GM19452 (cell line): Measurements from ENCODE around the gene PPP1R15A.
"Not testable (repeated sequence)": the region's sequence is repeated elsewhere in the genome, so short reads cannot be mapped to it uniquely, and the experiment has no call there.

Experiments used
- ATAC-seq: cut with Tn5 transposase; IDR thresholded peaks from one replicate; pipeline ENCODE4 v1.9.1; 2021; ENCODE audit not compliant: unreplicated experiment

PPP1R15A gene

DNA sequence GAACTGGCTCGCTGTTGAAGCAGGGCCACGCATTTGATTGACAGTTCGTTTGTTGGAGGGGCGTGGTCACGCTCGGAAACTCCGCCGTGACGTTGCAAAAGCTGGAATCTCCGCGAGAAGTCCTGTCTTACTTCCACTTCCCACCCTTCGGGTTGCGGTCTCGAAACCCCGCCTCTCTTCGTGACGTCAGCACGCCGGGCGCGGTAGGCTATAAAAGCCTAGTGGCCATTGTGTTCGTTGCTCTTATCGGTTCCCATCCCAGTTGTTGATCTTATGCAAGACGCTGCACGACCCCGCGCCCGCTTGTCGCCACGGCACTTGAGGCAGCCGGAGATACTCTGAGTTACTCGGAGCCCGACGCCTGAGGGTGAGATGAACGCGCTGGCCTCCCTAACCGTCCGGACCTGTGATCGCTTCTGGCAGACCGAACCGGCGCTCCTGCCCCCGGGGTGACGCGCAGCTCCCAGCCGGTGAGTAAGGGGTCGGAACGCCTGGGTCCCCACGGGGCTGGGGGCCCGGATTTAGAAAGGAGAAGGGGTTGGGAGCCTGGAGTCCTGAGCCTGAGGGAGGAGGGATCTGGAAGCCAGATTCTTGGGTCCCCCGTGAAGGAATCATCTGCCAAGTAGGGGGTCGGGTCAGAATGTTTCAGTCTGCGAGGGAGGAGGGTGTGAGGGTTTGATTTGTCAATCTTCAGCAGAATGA, at the start of gene PPP1R15A:
TSS of gene PPP1R15A (plus strand) at position 240 of the 702 bp plus-strand sequence. CDS start 813 bp downstream, outside the sequence.
- peak; percentile 47 for ATAC-seq

GRCh38 chr19:48822514-48822913, 49.7 kb upstream of the PPP1R15A start:
- ATAC-seq: no peak

- ATAC-seq: no peak
Observed at GRCh38 chr19:48826606-48827020, 45.6 kb upstream of the PPP1R15A start.

DNA sequence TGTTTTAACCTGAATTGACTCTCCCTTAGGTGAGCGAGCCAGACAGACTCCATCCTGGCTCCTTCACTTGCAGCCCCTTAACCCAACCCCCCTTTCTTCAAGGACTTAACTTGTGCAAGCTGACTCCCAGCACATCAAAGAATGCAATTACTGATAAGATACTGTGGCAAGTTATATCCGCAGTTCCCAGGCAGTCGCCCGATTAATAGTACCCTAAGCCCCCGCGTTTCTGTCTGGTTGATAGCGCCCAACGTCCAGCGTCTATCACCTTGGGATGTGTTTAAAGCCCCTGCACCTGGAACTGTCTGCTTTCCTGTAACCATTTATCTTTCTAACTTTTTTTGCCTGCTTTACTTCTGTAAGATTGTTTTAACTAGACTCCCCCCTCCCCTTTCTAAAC, 42.1 kb upstream of the PPP1R15A start:
- ATAC-seq: no peak

DNA sequence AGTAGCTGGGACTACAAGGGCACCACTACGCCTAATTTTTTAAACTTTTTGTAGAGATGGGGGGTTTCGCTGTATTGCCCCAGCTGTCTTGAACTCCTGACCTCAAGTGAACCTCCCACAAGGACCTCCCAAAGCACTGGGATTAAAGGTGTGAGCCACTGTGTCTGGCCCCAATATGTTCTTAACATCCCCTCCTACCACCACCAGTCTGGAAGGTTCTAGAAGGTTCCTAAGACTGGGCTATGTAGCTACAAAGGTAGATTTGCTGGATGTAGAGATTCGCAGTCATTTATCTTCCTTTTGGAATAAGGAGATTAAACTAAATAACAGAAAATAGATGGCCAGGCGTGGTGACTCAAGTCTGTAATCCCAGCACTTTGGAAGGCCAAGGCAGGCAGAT, 41.3 kb upstream of the PPP1R15A start:
- no peak for ATAC-seq

GRCh38 chr19:48833049-48833448, 39.2 kb upstream of the PPP1R15A start:
- ATAC-seq: no peak

GRCh38 chr19:48833977-48834376, 38.2 kb upstream of the PPP1R15A start:
- no peak for ATAC-seq

DNA sequence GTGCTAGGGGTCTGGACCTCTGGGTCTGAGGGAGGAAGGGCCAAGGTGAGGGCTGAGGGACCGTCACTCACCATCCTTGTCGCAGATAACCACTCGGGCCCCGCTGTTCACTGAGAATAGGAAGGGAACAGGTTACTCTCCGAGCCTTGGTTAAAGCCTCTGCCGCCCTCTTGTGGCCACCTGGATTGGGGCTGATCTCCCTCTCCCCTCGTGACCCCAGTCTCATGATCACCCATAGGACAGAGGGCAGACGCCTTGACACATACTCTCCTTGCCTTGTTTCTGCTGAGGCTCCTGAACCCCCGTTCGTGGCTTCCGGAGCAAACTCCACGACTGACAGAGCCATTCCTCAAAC, 36.5 kb upstream of the PPP1R15A start:
- peak; percentile 70 for ATAC-seq

DNA sequence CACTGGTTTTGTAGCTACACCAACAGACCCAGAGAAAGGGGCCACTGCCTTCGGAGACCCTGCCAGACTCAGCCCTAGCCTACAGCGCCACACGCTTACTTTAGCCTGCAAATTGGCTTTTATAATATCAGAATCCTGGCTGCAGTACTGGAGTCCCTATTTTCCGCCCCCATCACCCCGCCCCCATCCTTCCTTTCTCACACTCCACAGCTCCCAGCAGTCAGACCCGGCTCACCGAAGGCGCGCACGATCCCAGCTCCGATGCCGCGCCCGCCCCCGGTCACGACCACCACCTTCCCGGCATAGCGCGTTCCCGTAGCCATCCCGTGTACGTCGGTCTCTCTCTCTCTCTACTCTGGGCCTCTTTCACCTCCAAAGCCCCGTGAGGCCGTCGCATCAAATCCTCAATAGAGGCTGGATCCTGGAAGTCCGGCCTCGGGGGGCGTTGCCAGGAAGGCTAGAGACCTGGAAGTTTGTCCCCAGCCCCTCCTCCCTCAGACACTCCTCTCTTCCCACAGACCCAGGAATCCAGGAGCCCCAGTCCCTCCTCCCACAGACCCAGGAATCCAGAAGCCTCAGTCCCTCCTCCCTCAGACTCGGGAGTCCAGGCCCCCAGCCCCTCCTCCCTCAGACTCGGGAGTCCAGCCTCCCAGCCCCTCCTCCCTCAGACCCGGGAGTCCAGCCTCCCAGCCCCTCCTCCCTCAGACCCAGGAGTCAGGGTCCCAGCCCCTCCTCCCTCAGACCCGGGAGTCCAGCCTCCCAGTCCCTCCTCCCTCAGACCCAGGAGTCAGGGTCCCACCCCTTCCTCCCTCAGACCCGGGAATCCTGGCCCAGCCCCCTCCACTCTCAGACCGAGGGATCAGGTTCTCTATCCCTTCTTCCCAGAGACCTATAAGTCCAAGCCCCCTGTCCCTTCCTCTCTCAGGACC, 35.9 kb upstream of the PPP1R15A start, which contains the start of gene HSD17B14:
TSS of gene HSD17B14 (minus strand) at position 403 of the 929 bp plus-strand sequence. CDS start at position 323, 80 bp downstream.
- ATAC-seq: no peak

- peak; percentile 51 for ATAC-seq
Observed at GRCh38 chr19:48837051-48837524, 35.1 kb upstream of the PPP1R15A start.

DNA sequence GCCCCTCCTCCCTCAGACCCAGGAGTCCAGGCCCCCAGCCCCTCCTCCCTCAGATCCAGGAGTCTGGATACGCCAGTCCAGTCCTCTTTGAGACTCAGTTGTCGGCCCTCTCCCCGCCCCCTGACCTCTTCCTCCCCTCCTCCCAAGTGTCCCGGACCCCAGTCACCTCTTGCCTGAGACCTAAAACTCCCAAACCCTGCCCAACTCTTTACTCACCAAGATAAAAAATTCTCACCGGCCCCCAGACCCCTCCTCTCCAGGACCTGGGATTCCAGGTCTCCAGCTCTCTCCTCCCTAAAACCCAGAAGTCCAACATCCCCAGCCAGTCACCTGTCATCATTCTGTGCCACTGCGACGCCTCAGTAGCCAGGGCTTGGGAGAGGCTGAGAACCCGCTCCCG, 34.5 kb upstream of the PPP1R15A start:
- no peak for ATAC-seq

GRCh38 chr19:48841047-48841446, 31.2 kb upstream of the PPP1R15A start:
- ATAC-seq: no peak

DNA sequence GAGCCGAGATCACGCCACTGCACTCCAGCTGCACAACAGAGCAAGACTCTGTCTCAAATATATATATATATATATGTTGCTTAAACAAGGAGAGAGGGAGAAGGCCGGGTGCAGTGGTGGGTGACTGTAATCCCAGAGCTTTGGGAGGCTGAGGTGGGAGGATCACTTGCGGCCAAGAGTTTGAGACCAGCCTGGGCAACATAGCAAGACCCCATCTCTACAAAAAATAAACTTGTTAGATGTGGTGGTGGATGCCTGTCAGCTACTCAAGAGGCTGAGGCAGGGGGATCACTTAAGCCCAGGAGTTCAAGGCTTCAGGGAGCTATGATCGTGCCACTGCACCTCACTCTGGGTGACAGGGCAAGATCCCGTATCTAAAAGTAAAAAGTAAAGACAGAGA, 30.6 kb upstream of the PPP1R15A start:
- ATAC-seq: no peak

- no peak for ATAC-seq
Observed at GRCh38 chr19:48842789-48843162, 29.4 kb upstream of the PPP1R15A start.

GRCh38 chr19:48844472-48844871, 27.7 kb upstream of the PPP1R15A start:
- no peak for ATAC-seq

DNA sequence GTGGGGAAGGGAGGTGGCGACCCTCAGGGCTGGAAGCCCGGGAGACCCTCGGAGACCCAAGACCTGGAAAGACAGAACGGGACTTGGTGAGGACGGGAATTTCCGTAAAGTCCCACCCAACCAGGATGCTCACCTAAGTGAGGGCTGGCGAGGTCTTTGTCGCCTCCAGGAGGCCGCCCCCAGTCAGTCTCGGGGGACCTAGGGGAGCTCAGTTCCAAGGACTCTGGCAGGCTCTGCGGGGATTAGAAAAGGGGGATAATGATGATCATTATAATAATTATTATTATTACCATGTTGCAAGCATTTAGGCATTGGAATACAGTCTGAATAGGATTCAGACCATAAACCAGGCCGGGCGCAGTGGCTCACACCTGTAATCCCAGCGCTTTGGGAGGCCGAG, 26.8 kb upstream of the PPP1R15A start:
- ATAC-seq: no peak

GRCh38 chr19:48846659-48847058, 25.6 kb upstream of the PPP1R15A start:
- not testable (repeated sequence) for ATAC-seq

DNA sequence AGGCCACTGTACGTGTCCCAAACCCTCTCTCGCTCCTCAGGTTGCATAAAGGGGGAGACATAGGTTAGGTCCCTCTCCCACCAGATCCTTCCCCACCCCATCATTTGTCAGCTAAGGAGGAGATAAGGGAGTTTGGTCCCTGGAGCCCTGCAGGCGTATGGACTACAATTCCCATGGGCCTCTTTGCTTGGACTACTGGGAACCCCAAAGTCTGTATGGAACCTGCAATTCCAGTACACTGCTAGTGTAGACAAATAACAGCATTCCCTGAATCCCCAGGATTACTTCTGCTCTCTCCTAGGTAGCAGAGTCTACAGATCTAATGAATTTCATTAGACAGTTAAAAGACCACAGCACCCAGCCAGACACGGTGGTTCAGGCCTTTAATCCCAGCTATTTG, 19.9 kb upstream of the PPP1R15A start:
- no peak for ATAC-seq

GRCh38 chr19:48853483-48853882, 18.7 kb upstream of the PPP1R15A start:
- ATAC-seq: no peak

DNA sequence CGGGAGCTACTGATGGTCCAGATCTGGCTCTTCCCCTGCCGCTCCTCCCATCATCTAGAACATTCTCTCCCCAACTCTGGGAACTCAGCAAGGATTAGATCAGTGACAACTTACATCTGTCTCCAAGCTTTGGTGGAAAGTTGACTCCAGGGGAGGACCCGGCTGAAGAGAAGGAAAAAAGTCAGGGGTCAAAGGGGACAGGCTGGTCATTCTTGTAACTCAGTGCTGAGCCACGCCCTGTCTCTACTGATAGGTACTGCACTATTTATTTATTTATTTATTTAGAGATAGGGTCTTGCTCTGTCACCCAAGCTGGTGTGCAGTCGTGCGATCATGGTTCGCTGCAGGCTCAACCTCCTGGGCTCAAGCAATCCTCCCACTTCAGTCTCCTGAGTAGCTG, 18.1 kb upstream of the PPP1R15A start:
- no peak for ATAC-seq

- ATAC-seq: no peak
Observed at GRCh38 chr19:48856921-48857320, 15.3 kb upstream of the PPP1R15A start.
